Measurements from ENCODE around the gene MIXL1.
"Not testable (repeated sequence)": the region's sequence is repeated elsewhere in the genome, so short reads cannot be mapped to it uniquely, and the experiment has no call there.

DNA sequence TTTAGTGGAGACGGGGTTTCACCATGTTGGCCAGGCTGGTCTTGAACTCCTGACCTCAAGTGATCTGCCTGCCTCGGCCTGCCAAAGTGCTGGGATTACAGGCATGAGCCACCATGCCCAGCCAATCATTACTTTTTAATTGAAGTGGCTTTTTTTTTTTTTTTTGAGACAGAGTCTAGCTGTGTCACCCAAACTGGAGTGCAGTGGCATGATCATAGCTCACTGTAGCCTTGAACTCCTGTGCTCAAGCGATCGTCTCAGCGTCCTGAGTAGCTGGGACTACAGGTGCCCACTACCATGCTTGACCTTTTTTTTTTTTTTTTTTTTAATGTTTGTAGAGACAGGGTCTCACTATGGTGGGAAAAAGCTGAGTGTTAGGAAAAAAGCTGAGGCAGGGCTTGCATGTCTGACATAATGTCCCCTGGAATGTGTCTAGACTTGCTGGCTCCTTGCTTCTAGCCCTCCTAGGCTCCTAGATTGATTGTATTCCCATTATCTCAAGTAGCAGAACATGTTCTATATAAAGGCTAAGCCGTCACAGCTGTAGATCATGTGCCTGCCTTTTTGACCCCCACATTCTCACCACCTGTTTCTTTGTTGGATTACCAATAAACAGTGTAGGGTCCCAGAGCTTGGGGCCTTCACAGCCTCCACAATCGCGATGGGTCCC lies 48.9 kb downstream of the MIXL1 start:
- TF ChIP-seq, protein P1, sequence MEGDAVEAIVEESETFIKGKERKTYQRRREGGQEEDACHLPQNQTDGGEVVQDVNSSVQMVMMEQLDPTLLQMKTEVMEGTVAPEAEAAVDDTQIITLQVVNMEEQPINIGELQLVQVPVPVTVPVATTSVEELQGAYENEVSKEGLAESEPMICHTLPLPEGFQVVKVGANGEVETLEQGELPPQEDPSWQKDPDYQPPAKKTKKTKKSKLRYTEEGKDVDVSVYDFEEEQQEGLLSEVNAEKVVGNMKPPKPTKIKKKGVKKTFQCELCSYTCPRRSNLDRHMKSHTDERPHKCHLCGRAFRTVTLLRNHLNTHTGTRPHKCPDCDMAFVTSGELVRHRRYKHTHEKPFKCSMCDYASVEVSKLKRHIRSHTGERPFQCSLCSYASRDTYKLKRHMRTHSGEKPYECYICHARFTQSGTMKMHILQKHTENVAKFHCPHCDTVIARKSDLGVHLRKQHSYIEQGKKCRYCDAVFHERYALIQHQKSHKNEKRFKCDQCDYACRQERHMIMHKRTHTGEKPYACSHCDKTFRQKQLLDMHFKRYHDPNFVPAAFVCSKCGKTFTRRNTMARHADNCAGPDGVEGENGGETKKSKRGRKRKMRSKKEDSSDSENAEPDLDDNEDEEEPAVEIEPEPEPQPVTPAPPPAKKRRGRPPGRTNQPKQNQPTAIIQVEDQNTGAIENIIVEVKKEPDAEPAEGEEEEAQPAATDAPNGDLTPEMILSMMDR (IDR thresholded peaks at IDR 0.05), result not testable (repeated sequence)
- TF ChIP-seq EP300 (IDR thresholded peaks at IDR 0.05; ENCODE audit: low read depth); POLR2A (IDR thresholded peaks at IDR 0.05); POLR2AphosphoS5 (IDR thresholded peaks at IDR 0.05): not testable (repeated sequence)
